ENCODE measurements around the gene NR4A3. TPM values are rescaled to one million over a fixed set of nuclear protein-coding genes. Genes with fewer than 3 reads are reported as not detected.

Gene NR4A3
- total RNA-seq, 1 experiment from 2014 or later, result 0.86 TPM

GRCh38 chr9:99796231-99796630, 25.5 kb upstream of the NR4A3 start:
- Histone ChIP-seq H3K4me3 (replicated peaks in 1 of 2; ENCODE audit: low read depth in 1 of 2, low read length in 2 of 2) (no peak overlapping the region), H3K4me2 (ENCODE audit: low read length) (no peak overlapping the region), H3K4me1 (ENCODE audit: control insufficient read depth in 1 of 2, insufficient read depth in 2 of 2, low read length in 2 of 2) (no peaks in the 10 kb centered on the region), H3K27ac (ENCODE audit: low read depth, low read length) (no peak overlapping the region), H3K27me3 (ENCODE audit: insufficient read depth, low read length) (no peaks in the 10 kb centered on the region), H3K36me3 (ENCODE audit: control insufficient read depth in 1 of 2, insufficient read depth in 2 of 2, low read length in 2 of 2) (no peaks in the 10 kb centered on the region), H3K9ac (ENCODE audit: low read length) (no peak overlapping the region), H2AFZ (ENCODE audit: low read depth, low read length, poor library complexity, severe bottlenecking) (no peak overlapping the region), H4K20me1 (ENCODE audit: insufficient read depth) (no peaks in the 10 kb centered on the region), H3K9me2 (ENCODE audit: insufficient read depth) (no peaks in the 10 kb centered on the region), H3K9me3 (ENCODE audit: control insufficient read depth in 1 of 2, insufficient read depth in 1 of 2, low read depth in 1 of 2, low read length in 2 of 2) (no peaks in the 10 kb centered on the region), H3K79me2 (ENCODE audit: insufficient read depth, low read length) (no peaks in the 10 kb centered on the region)
- intact Hi-C loops (cut with micrococcal nuclease), result no loop called here
- no peak for DNase-seq (ENCODE audit: low read depth, low spot score)
- POLR2A ChIA-PET, result no interaction called here
- BruUV-seq (replicated peaks), result no TSS peak
- no peak for ATAC-seq
- CTCF ChIA-PET, result no interaction called here
- RAD21 ChIA-PET (ENCODE audit: low non-redundant PET in 1 of 2, low total read pairs in 2 of 2, uncharacterized antibody in 2 of 2, unreplicated experiment in 2 of 2), result no interaction called here
- TF ChIP-seq EZH2phosphoT487 (IDR thresholded peaks at IDR 0.05; ENCODE audit: borderline replicate concordance) (no peak), RAD21 (IDR thresholded peaks at IDR 0.05; ENCODE audit: low read depth) (no peak), ATF3 (IDR thresholded peaks at IDR 0.05) (no peak), SRF (IDR thresholded peaks at IDR 0.05; ENCODE audit: low read depth) (no peak), FOSL1 (IDR thresholded peaks at IDR 0.05; ENCODE audit: low read depth) (no peak), POLR2A (IDR thresholded peaks at IDR 0.05; ENCODE audit: borderline replicate concordance, extremely low read depth, insufficient read depth, insufficient read length) (no peak), ZBTB33 (IDR thresholded peaks at IDR 0.05; ENCODE audit: extremely low read depth, insufficient replicate concordance, low read length) (no peak)

- ChIA-PET POLR2A (no interaction called here), RAD21 (ENCODE audit: low non-redundant PET in 1 of 2, low total read pairs in 2 of 2, uncharacterized antibody in 2 of 2, unreplicated experiment in 2 of 2) (no interaction called here), CTCF (no interaction called here)
- intact Hi-C loops (cut with micrococcal nuclease), result loop anchor here (10.0 kb wide), 4 partner anchors 423 to 617 kb away; no protein-coding TSS in a partner anchor
- BruUV-seq (replicated peaks), result no TSS peak
- Histone ChIP-seq H3K27me3 (ENCODE audit: insufficient read depth, low read length) (no peaks in the 10 kb centered on the region), H3K9me2 (ENCODE audit: insufficient read depth) (no peaks in the 10 kb centered on the region), H4K20me1 (ENCODE audit: insufficient read depth) (no peaks in the 10 kb centered on the region), H3K79me2 (ENCODE audit: insufficient read depth, low read length) (peaks cover under 1% of the 10 kb centered on the region; the same call in 1 of the 2 replicates), H3K27ac (ENCODE audit: low read depth, low read length) (no peak overlapping the region), H3K4me2 (ENCODE audit: low read length) (no peak overlapping the region), H3K4me3 (replicated peaks in 1 of 2; ENCODE audit: low read depth in 1 of 2, low read length in 2 of 2) (no peak overlapping the region), H3K9me3 (ENCODE audit: control insufficient read depth in 1 of 2, insufficient read depth in 1 of 2, low read depth in 1 of 2, low read length in 2 of 2) (no peaks in the 10 kb centered on the region), H3K36me3 (ENCODE audit: control insufficient read depth in 1 of 2, insufficient read depth in 2 of 2, low read length in 2 of 2) (no peaks in the 10 kb centered on the region), H3K4me1 (ENCODE audit: control insufficient read depth in 1 of 2, insufficient read depth in 2 of 2, low read length in 2 of 2) (no peaks in the 10 kb centered on the region), H3K9ac (ENCODE audit: low read length) (no peak overlapping the region), H2AFZ (ENCODE audit: low read depth, low read length, poor library complexity, severe bottlenecking) (no peak overlapping the region)
- DNase-seq (ENCODE audit: low read depth, low spot score), result no peak
- ATAC-seq, result no peak
- TF ChIP-seq POLR2AphosphoS5 (IDR thresholded peaks at IDR 0.05; ENCODE audit: low read depth, low read length) (no peak), ZNF274 (IDR thresholded peaks at IDR 0.05; ENCODE audit: low read depth, low read length) (no peak), JUND (IDR thresholded peaks at IDR 0.05) (no peak), MAX (IDR thresholded peaks at IDR 0.05) (no peak), EGR1 (IDR thresholded peaks at IDR 0.05; ENCODE audit: low read depth) (no peak), REST (IDR thresholded peaks at IDR 0.05; ENCODE audit: low read depth) (no peak), EZH2phosphoT487 (IDR thresholded peaks at IDR 0.05; ENCODE audit: borderline replicate concordance) (no peak), EZH2 (IDR thresholded peaks at IDR 0.05) (no peak), SIN3A (IDR thresholded peaks at IDR 0.05; ENCODE audit: low read depth) (no peak), YY1 (IDR thresholded peaks at IDR 0.05; ENCODE audit: extremely low read depth, insufficient replicate concordance, low read depth, low read length) (no peak), POLR2A (IDR thresholded peaks at IDR 0.05; ENCODE audit: borderline replicate concordance, extremely low read depth, insufficient read depth, insufficient read length) (no peak), SP1 (IDR thresholded peaks at IDR 0.05; ENCODE audit: low read depth) (no peak)
Observed at GRCh38 chr9:99801775-99802174, 19.9 kb upstream of the NR4A3 start.

All from HCT116 (cell line).